HepG2 (cell line): ENCODE measurements around the gene NKAIN2.

Experiments
- HDAC2 ChIP-seq: sonication (generic); formaldehyde crosslinking; IDR thresholded peaks from 2 replicates; pipeline ENCODE4 v1.4.0; 2020; ENCODE audit warnings: missing genetic modification reagents
- MAFF ChIP-seq: IDR thresholded peaks from 2 replicates; pipeline ENCODE4 v1.6.1; 2011; ENCODE audit warnings: low read depth, low read length, improper control_type of control experiment
- NBN ChIP-seq: fragments of 450-650 bp; conservative IDR thresholded peaks from 2 replicates; pipeline ENCODE4 v1.6.1; 2017
- RNF2 ChIP-seq: fragments of 450-650 bp; conservative IDR thresholded peaks from 2 replicates; pipeline ENCODE4 v1.6.1; 2016; ENCODE audit warnings: low read depth
- ZNF121 ChIP-seq: sonication (generic); formaldehyde crosslinking; IDR thresholded peaks from 2 replicates; pipeline ENCODE4 v1.5.0; 2020; ENCODE audit warnings: mild to moderate bottlenecking, missing genetic modification reagents
- ZNF788 ChIP-seq: sonication (generic); formaldehyde crosslinking; IDR thresholded peaks from 2 replicates; pipeline ENCODE4 v1.5.0; 2020; ENCODE audit warnings: mild to moderate bottlenecking, missing genetic modification reagents, borderline replicate concordance
- TF ChIP-seq, protein P1 (sequence below): sonication (generic); formaldehyde crosslinking; IDR thresholded peaks from 2 replicates; pipeline ENCODE4 v1.4.0; 2020; ENCODE audit warnings: missing genetic modification reagents
- TF ChIP-seq, protein P2 (sequence below): sonication (generic); formaldehyde crosslinking; IDR thresholded peaks from 2 replicates; pipeline ENCODE4 v1.4.0; 2020; ENCODE audit warnings: missing genetic modification reagents, mild to moderate bottlenecking, borderline replicate concordance

DNA sequence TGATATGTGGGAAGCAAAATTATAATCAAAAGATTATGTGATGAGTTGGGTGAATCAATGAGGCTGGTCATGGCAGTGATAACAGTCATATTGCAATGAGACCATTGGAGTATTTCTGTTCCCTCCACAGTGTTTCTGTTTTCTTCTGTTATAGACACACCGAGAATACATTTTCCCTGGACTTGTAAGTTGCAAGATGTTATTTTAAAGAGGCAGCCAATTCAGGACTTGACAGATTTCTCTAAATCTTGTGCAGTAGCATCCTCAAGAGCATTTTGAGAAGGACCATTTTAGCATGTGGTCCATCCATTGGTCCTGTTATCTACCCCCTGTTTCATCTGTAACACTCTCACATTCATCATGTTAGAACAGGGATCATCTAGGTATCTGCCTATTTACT lies 55.6 kb downstream of the NKAIN2 start:
- TF ChIP-seq NBN (no peak), ZNF788 (CRISPR knock-in tag) (no peak), MAFF (no peak), ZNF121 (CRISPR knock-in tag) (no peak), RNF2 (no peak), HDAC2 (CRISPR knock-in tag) (no peak)
- TF ChIP-seq, protein P1, sequence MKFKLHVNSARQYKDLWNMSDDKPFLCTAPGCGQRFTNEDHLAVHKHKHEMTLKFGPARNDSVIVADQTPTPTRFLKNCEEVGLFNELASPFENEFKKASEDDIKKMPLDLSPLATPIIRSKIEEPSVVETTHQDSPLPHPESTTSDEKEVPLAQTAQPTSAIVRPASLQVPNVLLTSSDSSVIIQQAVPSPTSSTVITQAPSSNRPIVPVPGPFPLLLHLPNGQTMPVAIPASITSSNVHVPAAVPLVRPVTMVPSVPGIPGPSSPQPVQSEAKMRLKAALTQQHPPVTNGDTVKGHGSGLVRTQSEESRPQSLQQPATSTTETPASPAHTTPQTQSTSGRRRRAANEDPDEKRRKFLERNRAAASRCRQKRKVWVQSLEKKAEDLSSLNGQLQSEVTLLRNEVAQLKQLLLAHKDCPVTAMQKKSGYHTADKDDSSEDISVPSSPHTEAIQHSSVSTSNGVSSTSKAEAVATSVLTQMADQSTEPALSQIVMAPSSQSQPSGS (CRISPR knock-in tag), result no peak
- TF ChIP-seq, protein P2, sequence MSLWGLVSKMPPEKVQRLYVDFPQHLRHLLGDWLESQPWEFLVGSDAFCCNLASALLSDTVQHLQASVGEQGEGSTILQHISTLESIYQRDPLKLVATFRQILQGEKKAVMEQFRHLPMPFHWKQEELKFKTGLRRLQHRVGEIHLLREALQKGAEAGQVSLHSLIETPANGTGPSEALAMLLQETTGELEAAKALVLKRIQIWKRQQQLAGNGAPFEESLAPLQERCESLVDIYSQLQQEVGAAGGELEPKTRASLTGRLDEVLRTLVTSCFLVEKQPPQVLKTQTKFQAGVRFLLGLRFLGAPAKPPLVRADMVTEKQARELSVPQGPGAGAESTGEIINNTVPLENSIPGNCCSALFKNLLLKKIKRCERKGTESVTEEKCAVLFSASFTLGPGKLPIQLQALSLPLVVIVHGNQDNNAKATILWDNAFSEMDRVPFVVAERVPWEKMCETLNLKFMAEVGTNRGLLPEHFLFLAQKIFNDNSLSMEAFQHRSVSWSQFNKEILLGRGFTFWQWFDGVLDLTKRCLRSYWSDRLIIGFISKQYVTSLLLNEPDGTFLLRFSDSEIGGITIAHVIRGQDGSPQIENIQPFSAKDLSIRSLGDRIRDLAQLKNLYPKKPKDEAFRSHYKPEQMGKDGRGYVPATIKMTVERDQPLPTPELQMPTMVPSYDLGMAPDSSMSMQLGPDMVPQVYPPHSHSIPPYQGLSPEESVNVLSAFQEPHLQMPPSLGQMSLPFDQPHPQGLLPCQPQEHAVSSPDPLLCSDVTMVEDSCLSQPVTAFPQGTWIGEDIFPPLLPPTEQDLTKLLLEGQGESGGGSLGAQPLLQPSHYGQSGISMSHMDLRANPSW (CRISPR knock-in tag), result no peak
